GM18951 (cell line): ENCODE measurements around the gene RRP12.

Source experiments
- POLR2A ChIP-seq: IDR thresholded peaks from 4 replicates; pipeline ENCODE4 v1.6.1; 2011; ENCODE audit warnings: mild to moderate bottlenecking; ENCODE audit not compliant: insufficient read length, insufficient read depth; ENCODE audit errors: extremely low read depth
- in situ Hi-C: fragments of 300-500 bp; cut with MboI; formaldehyde crosslinking; loops from one replicate; pipeline ENCODE4 v1.12.0; 2022; ENCODE audit warnings: low sequenced_read_pairs, mixed read lengths, inconsistent platforms; ENCODE audit not compliant: unreplicated experiment

Gene RRP12

DNA sequence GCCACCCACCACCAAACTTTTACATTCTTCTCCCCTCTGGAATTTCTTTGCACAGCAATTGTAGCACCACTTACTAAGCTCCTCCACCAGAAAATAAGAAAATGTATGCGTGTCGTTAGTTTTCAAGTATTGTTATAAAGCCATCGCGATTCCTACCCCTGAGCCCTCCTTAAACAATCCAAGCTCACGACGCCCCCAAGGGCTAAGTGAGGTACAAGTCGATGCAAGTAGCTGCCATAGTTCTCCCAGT is 67.9 kb downstream of the RRP12 start:
- in situ Hi-C loops = no loop called here
- TF ChIP-seq POLR2A = no peak

DNA sequence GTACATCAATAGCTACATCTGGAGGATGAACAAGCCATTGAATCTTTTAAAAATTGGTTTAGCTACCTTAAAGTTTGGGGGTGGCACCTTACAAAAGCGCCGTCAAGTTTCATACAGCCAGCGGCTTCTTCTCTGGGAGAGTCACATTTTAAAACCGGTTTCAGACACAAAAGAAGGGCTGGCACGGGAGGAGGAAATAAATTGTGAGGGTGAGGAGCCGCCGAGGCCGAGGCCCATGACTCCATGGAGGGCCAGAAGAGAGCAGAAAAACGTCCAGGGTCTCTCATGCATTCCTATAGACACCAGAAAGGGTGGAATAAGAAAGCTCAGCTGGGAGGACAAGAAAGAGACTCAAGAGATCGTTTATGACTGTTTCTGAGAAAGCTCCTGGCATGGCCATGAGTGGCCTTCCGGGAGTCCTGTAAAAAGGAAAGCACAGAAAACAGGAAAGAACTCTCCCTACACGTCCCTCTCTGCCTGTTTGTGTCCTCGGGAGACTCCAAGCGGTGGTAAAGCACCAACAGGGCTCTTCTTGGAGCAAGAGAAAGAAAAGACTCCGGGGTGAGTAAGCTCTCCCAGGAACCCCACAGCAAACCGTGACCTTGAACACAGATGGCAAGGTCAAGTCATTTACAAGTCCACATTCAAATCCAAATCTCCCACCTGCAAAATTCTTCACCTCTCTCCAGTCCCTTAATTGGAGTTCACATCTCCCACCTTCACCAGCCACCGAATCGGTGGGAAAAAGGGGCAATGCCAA is 68.4 kb downstream of the RRP12 start:
- in situ Hi-C loops = no loop called here
- no peak for TF ChIP-seq POLR2A

DNA sequence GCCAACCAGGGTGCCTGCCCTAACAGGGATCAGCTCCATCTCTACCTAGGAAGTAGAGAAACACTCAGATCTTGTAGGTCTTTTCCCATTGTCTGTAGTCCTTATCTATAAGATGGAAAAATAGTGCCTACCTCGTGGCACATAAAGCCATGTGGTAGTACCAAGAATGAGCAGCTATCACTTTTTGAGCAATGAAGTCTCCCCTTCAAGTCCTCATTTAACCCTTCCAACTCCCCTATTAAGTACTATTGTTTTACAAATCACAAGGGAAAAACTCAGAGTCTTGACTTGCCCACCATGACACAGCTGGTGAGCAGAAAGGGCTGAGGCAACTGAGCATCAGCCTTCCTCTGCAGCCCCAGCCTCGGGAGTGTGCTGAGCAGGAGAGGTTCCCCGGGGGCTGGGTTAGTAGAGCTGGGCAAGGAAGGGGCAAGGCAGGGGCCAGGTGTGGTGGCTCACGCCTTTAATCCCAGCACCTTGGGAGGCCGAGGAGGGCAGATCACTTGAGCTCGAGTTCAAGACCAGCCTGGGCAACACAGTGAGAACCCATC is 69.9 kb downstream of the RRP12 start:
- no peak for TF ChIP-seq POLR2A
- in situ Hi-C loops = no loop called here

DNA sequence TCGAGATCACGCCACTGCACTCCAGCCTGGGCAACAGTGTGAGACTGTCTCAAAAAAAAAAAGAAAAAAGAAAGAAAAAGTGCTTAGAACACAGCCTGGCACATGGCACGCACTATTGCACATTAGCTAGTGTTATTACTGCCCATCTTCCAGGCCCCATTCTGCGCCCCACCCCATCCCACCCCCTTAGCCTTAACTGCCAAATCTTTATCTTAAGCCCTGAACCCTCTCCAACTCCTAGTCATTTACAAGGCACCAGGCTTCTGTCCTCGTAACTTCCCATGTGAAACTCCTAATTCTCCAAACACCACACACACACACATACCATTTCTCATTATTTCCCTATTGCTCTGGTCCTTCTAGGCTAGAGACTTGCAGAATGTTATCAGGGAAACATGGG is 71.4 kb downstream of the RRP12 start:
- in situ Hi-C loops = no loop called here
- TF ChIP-seq POLR2A = no peak

DNA sequence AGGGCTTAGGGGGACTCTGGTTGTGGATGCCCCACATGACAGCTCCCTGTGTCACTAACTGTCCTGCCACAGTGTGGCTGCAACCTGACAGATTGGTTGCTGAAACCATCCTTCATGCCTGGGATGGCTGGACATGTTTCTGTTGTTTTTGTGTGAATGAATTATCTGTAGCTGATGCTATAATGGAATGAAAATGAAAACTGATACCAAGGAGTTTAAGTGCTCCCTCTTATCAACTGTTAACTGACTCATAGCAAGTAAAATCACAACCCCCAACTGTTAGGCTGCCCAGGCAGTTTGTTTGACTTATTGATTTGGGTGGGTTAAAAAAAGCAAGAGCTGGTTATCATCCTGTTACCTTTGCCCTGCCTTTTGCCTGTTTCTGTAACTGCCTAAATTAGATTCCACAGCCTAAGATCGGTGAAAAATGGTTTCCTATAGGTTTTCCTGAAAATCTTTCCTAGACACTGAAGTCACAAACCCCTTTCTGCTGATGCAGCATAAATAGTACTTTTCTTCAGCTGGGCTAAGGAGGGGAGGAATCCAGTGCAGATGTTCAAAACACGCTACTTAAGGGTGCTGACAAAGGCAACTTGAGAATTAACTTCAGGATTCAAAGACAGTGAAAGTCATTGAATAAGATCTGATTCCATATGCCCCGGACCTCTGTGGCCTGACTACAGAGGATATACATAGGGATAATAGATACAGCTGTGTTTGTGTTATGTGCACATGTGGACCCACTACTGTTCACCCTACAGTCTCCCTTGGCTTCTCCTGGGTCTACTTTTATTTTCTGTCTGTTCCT is 72.3 kb downstream of the RRP12 start:
- in situ Hi-C loops = no loop called here
- TF ChIP-seq POLR2A = no peak

DNA sequence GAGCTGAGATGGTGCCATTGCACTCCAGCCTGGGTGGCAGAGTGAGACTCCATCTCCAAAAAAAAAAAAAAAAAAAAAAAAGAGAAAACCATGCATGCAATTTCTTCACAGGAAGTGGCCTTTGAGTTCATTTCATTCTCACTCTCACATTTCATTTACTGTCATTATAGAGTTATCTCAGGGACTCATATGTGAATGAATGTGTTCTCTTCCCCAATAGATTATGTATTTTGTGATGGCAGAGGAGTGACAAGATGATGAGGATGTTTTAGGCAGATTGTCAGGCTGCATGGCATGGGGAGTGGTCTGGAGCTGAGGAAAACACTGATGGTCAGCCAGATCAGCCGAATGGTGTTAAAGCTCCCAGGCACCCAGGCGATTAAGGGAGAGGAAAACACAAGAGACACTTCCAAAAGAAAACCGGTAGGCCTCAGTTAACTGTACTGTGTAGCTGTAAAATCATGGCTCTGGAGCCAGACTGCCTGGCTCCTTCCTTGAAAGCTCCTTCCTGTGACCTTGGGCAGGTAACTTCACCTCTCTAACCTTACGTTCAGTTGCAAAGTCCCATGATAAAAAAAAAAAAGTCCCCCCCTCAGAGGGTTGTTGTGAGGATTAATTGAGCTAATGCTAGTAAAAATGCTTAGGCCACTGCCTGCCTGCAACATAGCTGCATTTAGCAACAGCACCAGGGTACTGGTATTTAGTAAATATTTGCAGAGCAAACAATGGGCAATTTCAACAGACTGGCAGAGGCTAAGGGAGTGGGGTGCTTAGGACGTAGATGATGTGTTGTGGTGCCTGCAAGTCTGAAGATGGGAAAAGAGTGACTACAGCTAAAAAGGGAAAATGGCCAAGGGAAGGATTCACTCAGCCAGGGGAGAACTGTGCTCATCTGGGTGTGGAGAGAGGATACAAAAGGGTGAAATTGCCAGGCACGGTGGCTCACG is 73.5 kb downstream of the RRP12 start:
- no peak for TF ChIP-seq POLR2A
- in situ Hi-C loops = no loop called here

DNA sequence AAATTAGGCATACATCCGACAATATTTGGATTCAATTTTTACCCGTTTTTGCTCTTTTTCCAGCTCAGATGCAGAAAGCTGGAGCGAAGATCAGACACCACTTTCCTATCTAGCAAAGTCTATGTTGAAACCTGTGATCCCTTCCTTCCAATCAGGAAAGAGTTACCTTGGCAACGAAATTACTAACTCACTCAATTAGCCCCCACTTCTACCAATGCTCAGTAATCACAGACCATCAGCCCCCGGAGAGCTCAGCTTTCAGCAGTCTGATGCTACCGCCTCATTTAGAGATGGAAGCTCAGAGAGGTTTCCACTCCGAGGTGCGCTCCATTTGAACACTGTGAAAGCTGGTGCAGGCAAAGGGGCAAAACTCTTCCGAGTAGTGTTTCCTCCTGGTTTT is 75.4 kb downstream of the RRP12 start:
- in situ Hi-C loops = no loop called here
- no peak for TF ChIP-seq POLR2A

DNA sequence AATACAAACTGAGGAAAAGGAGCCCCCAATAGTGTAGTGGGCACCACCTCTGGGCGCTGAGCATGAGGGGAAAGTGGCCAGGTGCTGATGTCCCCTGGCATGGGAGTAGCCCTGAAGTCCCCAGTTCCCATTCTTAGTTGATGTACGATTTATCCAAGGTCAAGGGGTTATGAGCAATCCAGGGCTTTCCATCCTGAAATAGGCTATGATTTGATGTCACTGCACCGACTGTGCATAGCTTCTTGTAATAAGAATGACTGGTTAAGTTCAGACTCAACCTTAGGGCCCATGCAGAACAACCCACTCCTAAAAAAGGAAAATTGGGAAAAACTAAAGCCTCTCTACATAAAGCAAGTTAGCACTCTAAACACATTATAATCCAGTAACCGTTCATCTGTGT is 77.6 kb downstream of the RRP12 start:
- in situ Hi-C loops = no loop called here
- TF ChIP-seq POLR2A = no peak

DNA sequence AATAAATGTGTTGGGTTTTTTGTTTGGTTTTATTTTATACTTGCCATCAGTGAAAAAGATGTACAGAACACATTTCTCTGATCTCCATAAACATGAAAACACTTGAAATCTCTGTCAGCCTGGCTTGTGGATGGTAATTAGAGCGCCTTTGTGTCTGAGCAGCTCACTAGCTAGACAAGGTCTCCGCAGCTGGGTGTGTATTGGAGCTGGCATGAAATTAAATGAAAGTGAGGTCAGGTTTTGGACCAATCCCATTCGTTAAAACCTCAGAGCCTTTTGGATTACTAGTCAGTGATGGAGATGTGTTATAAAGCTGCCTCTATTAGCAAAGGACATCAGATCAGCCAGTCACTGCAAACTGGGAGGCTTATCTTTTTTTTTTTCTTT is 79.3 kb downstream of the RRP12 start:
- in situ Hi-C loops = no loop called here
- TF ChIP-seq POLR2A = no peak

DNA sequence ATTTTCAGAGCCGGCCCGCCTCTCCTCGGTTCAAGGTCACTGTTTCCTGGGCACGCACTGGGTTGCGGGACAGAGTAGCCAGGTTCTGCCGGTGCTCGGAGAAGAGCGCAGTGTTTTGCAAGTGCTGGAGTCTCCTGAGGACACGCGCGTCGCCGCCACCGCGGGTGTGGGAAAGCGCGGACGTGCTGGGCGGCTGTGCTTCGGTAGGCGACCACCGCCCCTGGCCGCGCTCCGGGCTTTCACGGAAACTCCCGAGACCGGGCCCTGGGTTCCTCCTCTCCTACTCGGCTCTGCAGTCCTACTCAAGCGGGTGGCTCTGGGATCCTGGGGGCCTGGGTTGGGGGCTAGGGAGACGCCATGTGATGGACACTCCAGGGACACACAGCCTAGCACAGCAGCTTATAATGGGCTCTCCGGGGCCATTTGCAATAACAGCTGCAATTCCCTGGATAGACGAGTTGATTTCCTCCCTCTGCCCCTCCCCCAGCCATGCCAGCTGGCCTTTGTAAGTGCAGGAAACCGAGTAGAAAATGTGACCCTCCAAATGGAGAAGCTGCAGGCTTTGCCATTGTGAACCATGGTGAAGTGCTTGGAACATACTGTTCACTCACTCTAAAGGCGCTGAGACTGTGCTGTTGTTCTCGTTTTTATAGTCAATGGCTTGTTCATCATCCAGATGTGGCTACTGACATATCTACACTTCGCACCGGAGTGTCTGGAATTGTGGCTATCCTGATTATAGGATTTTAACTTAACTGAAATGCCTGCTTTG is 79.9 kb downstream of the RRP12 start:
- no peak for TF ChIP-seq POLR2A
- in situ Hi-C loops = no loop called here

DNA sequence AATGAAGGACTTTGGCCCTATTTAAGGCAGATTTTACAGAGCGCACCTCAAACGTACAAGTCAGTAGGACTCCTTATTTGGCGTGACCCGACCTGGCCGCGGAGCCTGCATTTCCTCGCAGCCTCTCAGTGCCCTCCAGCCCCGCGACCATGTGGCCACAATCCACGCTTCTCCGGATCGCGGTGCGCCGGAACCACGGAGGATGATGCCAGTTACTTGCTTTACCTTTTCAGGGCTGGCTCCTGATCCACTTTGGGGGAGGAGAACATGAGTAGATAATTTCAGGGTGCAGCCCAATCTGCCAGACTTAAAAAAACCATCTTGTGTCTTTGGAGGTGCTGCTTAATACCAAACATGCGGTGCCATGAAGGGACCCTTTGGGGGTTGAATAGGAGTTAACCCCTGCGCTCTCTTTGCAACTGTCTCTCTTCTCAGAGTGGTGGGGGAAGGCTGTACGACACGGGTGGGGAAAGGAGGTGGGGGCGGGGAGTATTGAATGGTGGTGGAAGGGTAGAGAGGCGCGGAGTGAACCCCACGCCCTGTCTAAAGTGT is 80.6 kb downstream of the RRP12 start:
- TF ChIP-seq POLR2A = no peak
- in situ Hi-C loops = no loop called here

DNA sequence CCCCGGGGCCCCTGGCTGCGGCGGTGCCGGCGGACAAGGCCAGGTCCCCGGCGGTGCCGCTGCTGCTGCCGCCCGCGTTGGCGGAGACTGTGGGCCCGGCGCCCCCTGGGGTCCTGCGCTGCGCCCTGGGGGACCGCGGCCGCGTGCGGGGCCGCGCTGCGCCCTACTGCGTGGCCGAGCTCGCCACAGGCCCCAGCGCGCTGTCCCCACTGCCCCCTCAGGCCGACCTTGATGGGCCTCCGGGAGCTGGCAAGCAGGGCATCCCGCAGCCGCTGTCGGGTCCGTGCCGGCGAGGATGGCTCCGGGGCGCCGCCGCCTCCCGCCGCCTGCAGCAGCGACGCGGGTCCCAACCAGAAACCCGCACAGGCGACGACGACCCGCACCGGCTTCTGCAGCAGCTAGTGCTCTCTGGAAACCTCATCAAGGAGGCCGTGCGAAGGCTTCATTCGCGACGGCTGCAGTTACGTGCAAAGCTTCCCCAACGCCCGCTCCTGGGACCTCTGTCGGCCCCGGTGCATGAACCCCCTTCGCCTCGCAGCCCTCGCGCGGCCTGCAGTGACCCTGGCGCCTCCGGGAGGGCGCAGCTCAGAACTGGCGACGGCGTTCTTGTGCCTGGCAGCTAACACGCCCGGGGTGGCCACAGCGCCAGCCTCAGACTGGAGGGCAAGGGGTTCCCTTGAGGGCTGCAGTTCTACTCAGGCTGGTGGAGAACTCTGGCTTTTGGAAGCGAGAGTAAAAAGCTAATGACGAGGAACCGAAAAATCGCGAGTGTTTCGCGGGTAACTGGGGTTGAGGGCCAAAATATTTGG is 81.3 kb downstream of the RRP12 start:
- in situ Hi-C loops = no loop called here
- TF ChIP-seq POLR2A = no peak
